Measurements from ENCODE around the gene TM9SF1.

TM9SF1 gene

DNA sequence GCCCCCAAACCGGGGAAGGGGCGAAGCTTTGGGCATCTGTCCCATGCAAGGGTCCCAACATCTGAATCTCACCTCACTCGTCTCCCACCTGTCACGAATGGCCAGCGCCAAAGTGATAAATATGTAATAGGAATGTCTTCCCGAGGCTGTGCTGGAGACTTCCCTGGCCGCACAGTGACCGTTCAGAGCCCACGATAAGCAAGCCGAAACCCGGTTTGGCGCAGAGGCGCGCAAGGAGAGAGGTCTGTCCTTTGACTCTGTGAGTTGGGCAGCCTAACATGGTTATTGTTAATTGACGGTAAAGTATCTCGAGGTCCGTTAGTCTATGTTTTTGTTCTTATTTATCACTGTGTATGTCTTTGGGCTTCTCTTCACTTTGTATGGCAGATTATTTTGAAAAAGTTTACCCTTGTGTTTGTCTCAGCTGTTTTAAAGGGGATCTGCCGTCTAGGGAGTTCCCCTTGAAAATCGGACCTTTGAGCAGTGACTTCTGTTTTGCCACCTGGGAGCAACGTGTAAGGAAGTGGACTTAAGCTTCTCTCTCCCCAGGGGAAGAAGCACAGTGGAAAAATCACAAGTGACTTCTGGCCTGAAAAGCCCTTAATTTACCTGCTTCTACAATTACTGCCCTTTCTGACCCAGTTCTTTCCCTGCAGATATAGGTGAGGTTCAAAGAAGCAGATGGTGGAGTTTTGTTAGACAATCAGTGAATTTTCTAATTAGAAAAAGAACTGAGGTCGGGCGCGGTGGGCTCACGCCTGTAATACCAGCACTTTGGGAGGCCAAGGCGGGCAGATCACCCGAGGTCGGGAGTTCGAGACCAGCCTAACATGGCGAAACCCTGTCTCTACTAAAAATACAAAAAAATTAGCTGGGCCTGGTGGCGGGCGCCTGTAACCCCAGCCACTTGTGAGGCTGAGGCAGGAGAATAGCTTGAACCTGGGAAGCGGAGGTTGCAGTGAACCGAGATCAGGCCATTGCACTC, 1.1 kb upstream of the TM9SF1 start (continued):
- TF ChIP-seq TOX (CRISPR knock-in tag; IDR thresholded peaks at IDR 0.05; ENCODE audit: borderline replicate concordance) = no peak

GRCh38 chr14:24194873-24195185, 412 bp downstream of the TM9SF1 start:
- no peak for TF ChIP-seq TSHZ2 (CRISPR knock-in tag; IDR thresholded peaks at IDR 0.05)
- no peak for TF ChIP-seq CSDC2 (CRISPR knock-in tag; IDR thresholded peaks at IDR 0.05)
- no peak for TF ChIP-seq CSRNP3 (CRISPR knock-in tag; IDR thresholded peaks at IDR 0.05)
- TF ChIP-seq ZFP3 (CRISPR knock-in tag; IDR thresholded peaks at IDR 0.05) = no peak
- TF ChIP-seq ZNF70 (CRISPR knock-in tag; IDR thresholded peaks at IDR 0.05) = no peak
- TF ChIP-seq ZC3H10 (CRISPR knock-in tag; IDR thresholded peaks at IDR 0.05) = no peak
- TF ChIP-seq BACH2 (CRISPR knock-in tag; IDR thresholded peaks at IDR 0.05; ENCODE audit: borderline replicate concordance) = no peak
- TF ChIP-seq PPARA (CRISPR knock-in tag; IDR thresholded peaks at IDR 0.05; ENCODE audit: borderline replicate concordance) = no peak
- no peak for TF ChIP-seq ARNTL (CRISPR knock-in tag; IDR thresholded peaks at IDR 0.05; ENCODE audit: borderline replicate concordance, low read depth)
- TF ChIP-seq, protein P1, sequence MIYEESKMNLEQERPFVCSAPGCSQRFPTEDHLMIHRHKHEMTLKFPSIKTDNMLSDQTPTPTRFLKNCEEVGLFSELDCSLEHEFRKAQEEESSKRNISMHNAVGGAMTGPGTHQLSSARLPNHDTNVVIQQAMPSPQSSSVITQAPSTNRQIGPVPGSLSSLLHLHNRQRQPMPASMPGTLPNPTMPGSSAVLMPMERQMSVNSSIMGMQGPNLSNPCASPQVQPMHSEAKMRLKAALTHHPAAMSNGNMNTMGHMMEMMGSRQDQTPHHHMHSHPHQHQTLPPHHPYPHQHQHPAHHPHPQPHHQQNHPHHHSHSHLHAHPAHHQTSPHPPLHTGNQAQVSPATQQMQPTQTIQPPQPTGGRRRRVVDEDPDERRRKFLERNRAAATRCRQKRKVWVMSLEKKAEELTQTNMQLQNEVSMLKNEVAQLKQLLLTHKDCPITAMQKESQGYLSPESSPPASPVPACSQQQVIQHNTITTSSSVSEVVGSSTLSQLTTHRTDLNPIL (CRISPR knock-in tag; IDR thresholded peaks at IDR 0.05; ENCODE audit: low read depth) = no peak
- TF ChIP-seq RARB (CRISPR knock-in tag; IDR thresholded peaks at IDR 0.05) = no peak
- no peak for TF ChIP-seq TCF4 (CRISPR knock-in tag; IDR thresholded peaks at IDR 0.05; ENCODE audit: borderline replicate concordance)
- no peak for TF ChIP-seq ZNF565 (CRISPR knock-in tag; conservative IDR thresholded peaks at IDR 0.05; ENCODE audit: low read depth)
- TF ChIP-seq, protein P2, sequence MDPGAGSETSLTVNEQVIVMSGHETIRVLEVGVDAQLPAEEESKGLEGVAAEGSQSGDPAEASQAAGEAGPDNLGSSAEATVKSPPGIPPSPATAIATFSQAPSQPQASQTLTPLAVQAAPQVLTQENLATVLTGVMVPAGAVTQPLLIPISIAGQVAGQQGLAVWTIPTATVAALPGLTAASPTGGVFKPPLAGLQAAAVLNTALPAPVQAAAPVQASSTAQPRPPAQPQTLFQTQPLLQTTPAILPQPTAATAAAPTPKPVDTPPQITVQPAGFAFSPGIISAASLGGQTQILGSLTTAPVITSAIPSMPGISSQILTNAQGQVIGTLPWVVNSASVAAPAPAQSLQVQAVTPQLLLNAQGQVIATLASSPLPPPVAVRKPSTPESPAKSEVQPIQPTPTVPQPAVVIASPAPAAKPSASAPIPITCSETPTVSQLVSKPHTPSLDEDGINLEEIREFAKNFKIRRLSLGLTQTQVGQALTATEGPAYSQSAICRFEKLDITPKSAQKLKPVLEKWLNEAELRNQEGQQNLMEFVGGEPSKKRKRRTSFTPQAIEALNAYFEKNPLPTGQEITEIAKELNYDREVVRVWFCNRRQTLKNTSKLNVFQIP (CRISPR knock-in tag; IDR thresholded peaks at IDR 0.05; ENCODE audit: borderline replicate concordance, low read depth) = no peak
- no peak; the same call in 2 of the 3 replicates for ATAC-seq

- ATAC-seq = no peak
- TF ChIP-seq ZNF565 (CRISPR knock-in tag; conservative IDR thresholded peaks at IDR 0.05; ENCODE audit: low read depth) = no peak
- TF ChIP-seq RARB (CRISPR knock-in tag; IDR thresholded peaks at IDR 0.05) = no peak
- TF ChIP-seq ZFP30 (CRISPR knock-in tag; IDR thresholded peaks at IDR 0.05) = no peak
- TF ChIP-seq OSR1 (CRISPR knock-in tag; IDR thresholded peaks at IDR 0.05) = no peak
- no peak for TF ChIP-seq TSHZ2 (CRISPR knock-in tag; IDR thresholded peaks at IDR 0.05)
- TF ChIP-seq TOX (CRISPR knock-in tag; IDR thresholded peaks at IDR 0.05; ENCODE audit: borderline replicate concordance) = no peak
- TF ChIP-seq CSRNP3 (CRISPR knock-in tag; IDR thresholded peaks at IDR 0.05) = no peak
- TF ChIP-seq, protein P1 (CRISPR knock-in tag; IDR thresholded peaks at IDR 0.05; ENCODE audit: low read depth) = no peak
- TF ChIP-seq ARNTL (CRISPR knock-in tag; IDR thresholded peaks at IDR 0.05; ENCODE audit: borderline replicate concordance, low read depth) = no peak
- no peak for TF ChIP-seq PATZ1 (CRISPR knock-in tag; IDR thresholded peaks at IDR 0.05; ENCODE audit: borderline replicate concordance)
Observed at GRCh38 chr14:24194186-24194872, 912 bp downstream of the TM9SF1 start.
